GM19193 (cell line): ENCODE results near the gene CFAP107.

Source experiments
- POLR2A ChIP-seq: IDR thresholded peaks from 4 replicates; pipeline ENCODE4 v1.6.1; 2011; ENCODE audit not compliant: insufficient read depth, insufficient read length; ENCODE audit errors: extremely low read depth

CFAP107 gene

GRCh38 chr1:12745992-12746323, at the start of gene CFAP107:
CFAP107 (plus strand) TSS chr1:12746200; CDS start chr1:12746431, 231 bp downstream.
- no peak for TF ChIP-seq POLR2A

GRCh38 chr1:12696658-12697057, 49.3 kb upstream of the CFAP107 start:
- TF ChIP-seq POLR2A, result no peak

GRCh38 chr1:12697397-12697796, 48.6 kb upstream of the CFAP107 start:
- no peak for TF ChIP-seq POLR2A

- no peak for TF ChIP-seq POLR2A
Observed at GRCh38 chr1:12703821-12704451, 42.1 kb upstream of the CFAP107 start.

- TF ChIP-seq POLR2A, result no peak
Observed at GRCh38 chr1:12706061-12706460, 39.9 kb upstream of the CFAP107 start.

GRCh38 chr1:12708396-12709090, 37.5 kb upstream of the CFAP107 start:
- no peak for TF ChIP-seq POLR2A

GRCh38 chr1:12709091-12709491, 36.9 kb upstream of the CFAP107 start:
- no peak for TF ChIP-seq POLR2A

- no peak for TF ChIP-seq POLR2A
Observed at GRCh38 chr1:12709696-12710095, 36.3 kb upstream of the CFAP107 start.

- TF ChIP-seq POLR2A, result no peak
Observed at GRCh38 chr1:12711536-12711935, 34.5 kb upstream of the CFAP107 start.

GRCh38 chr1:12712076-12712475, 33.9 kb upstream of the CFAP107 start:
- TF ChIP-seq POLR2A, result no peak

- no peak for TF ChIP-seq POLR2A
Observed at GRCh38 chr1:12712929-12713328, 33.1 kb upstream of the CFAP107 start.

- TF ChIP-seq POLR2A, result no peak
Observed at GRCh38 chr1:12714710-12715475, 31.1 kb upstream of the CFAP107 start.

GRCh38 chr1:12715896-12716437, 30.0 kb upstream of the CFAP107 start, which contains the start of gene AADACL3:
AADACL3 (plus strand) TSS chr1:12716110; CDS start chr1:12716177, 67 bp downstream.
- no peak for TF ChIP-seq POLR2A

GRCh38 chr1:12717301-12717838, 28.6 kb upstream of the CFAP107 start:
- TF ChIP-seq POLR2A, result no peak

- TF ChIP-seq POLR2A, result no peak
Observed at GRCh38 chr1:12722626-12723025, 23.4 kb upstream of the CFAP107 start.

GRCh38 chr1:12728391-12728790, 17.6 kb upstream of the CFAP107 start:
- TF ChIP-seq POLR2A, result no peak

- TF ChIP-seq POLR2A, result no peak
Observed at GRCh38 chr1:12730156-12730555, 15.8 kb upstream of the CFAP107 start.
